GM18502 (cell line): Measurements from ENCODE around the gene FANCC.

Experiments used
- ATAC-seq: cut with Tn5 transposase; IDR thresholded peaks from one replicate; pipeline ENCODE4 v1.9.1; 2021; ENCODE audit warnings: mild to moderate bottlenecking; ENCODE audit not compliant: unreplicated experiment, poor library complexity

The FANCC gene

GRCh38 chr9:95130484-95130883 is 187.0 kb downstream of the FANCC start:
- ATAC-seq, result no peak

GRCh38 chr9:95129476-95130291 is 187.8 kb downstream of the FANCC start:
- no peak for ATAC-seq

- ATAC-seq, result no peak
These were observed 189.4 kb downstream of the FANCC start for GRCh38 chr9:95128177-95128524.

- peak; percentile 66 for ATAC-seq
These were observed 190.0 kb downstream of the FANCC start for GRCh38 chr9:95127249-95128176.

GRCh38 chr9:95126739-95127138 is 190.8 kb downstream of the FANCC start:
- no peak for ATAC-seq

- ATAC-seq, result no peak
These were observed 191.9 kb downstream of the FANCC start for GRCh38 chr9:95125652-95126051.

GRCh38 chr9:95124582-95125367 is 192.7 kb downstream of the FANCC start:
- no peak for ATAC-seq

GRCh38 chr9:95120781-95121370 is 196.6 kb downstream of the FANCC start:
- no peak for ATAC-seq

GRCh38 chr9:95118596-95118995 is 198.9 kb downstream of the FANCC start:
- no peak for ATAC-seq

GRCh38 chr9:95116808-95117204 is 200.7 kb downstream of the FANCC start:
- ATAC-seq, result no peak

- no peak for ATAC-seq
These were observed 201.3 kb downstream of the FANCC start for GRCh38 chr9:95116002-95116807.

GRCh38 chr9:95115104-95115503 is 202.4 kb downstream of the FANCC start:
- ATAC-seq, result no peak

GRCh38 chr9:95112436-95113280 is 204.9 kb downstream of the FANCC start:
- ATAC-seq, result no peak

GRCh38 chr9:95111716-95112115 is 205.8 kb downstream of the FANCC start:
- no peak for ATAC-seq

- ATAC-seq, result no peak
These were observed 206.5 kb downstream of the FANCC start for GRCh38 chr9:95110921-95111525.

- ATAC-seq, result no peak
These were observed 208.1 kb downstream of the FANCC start for GRCh38 chr9:95109456-95109855.

- ATAC-seq, result no peak
These were observed 208.7 kb downstream of the FANCC start for GRCh38 chr9:95108777-95109176.

GRCh38 chr9:95107976-95108375 is 209.5 kb downstream of the FANCC start:
- ATAC-seq, result no peak
